Dermis lymphatic vessel endothelial cell (primary cell): Measurements from ENCODE around the gene DCLRE1C. TPM values are rescaled to one million over a fixed set of nuclear protein-coding genes. Genes with fewer than 3 reads are reported as not detected.

Source experiments
- total RNA-seq: library from RNA; depleted of rRNA; stranded (reverse); fragments of >200 nt; gene quantifications from 2 replicates; pipeline ENCODE4 v1.2.1, GENCODE V29; 2014

The DCLRE1C gene
- total RNA-seq, result 6.1 and 9.9 TPM in 2 replicates

GRCh38 chr10:14954001-14954770 is at the start of gene DCLRE1C:
TSS of gene DCLRE1C (minus strand) at chr10:14954096. CDS start at chr10:14954010, 86 bp downstream.

GRCh38 chr10:14959221-14960057 is 5.5 kb upstream of the DCLRE1C start, which contains the start of gene MEIG1:
TSS of gene MEIG1 (plus strand) at chr10:14959388. CDS start at chr10:14966469, 7,081 bp downstream.

GRCh38 chr10:14878266-14879123 is 75.4 kb downstream of the DCLRE1C start, which contains the start of gene SUV39H2:
TSS of gene SUV39H2 (plus strand) at chr10:14878866. CDS start at chr10:14878889, 23 bp downstream.

Other genes with a start within 250 kb of the DCLRE1C start
- 88.1 and 133 TPM in 2 replicates for gene FAM107B, start 179.2 kb downstream of the DCLRE1C start, total RNA-seq
- 0.76 and 1.0 TPM in 2 replicates for gene CDNF, start 116.1 kb downstream of the DCLRE1C start, total RNA-seq
- gene HSPA14, start 115.8 kb downstream of the DCLRE1C start, total RNA-seq, result 10.0 and 13.4 TPM in 2 replicates
- gene MSANTD7, start 115.8 kb downstream of the DCLRE1C start, total RNA-seq, result 15.1 and 21.7 TPM in 2 replicates
- gene SUV39H2, start 75.2 kb downstream of the DCLRE1C start, total RNA-seq, result 4.3 and 9.4 TPM in 2 replicates
- gene MEIG1, start 5.3 kb upstream of the DCLRE1C start, total RNA-seq, result 0.22 and 0.34 TPM in 2 replicates
- gene OLAH, start 89.8 kb upstream of the DCLRE1C start, total RNA-seq, result 0.26 TPM in 1 of 2 replicates, not detected in the other
- 0.52 and 0.76 TPM in 2 replicates for gene ACBD7, start 134.7 kb upstream of the DCLRE1C start, total RNA-seq
- gene RPP38, start 143.3 kb upstream of the DCLRE1C start, total RNA-seq, result 7.0 and 11.9 TPM in 2 replicates
- gene NMT2, start 214.6 kb upstream of the DCLRE1C start, total RNA-seq, result 23.5 and 43.0 TPM in 2 replicates